B cell (primary cell): Measurements from ENCODE around the gene LSM14A.

Source experiments
- EZH2 ChIP-seq: IDR thresholded peaks from 2 replicates; pipeline ENCODE4 v1.6.1; 2012; ENCODE audit warnings: borderline replicate concordance, low read depth, mild to moderate bottlenecking, moderate library complexity, low read length; ENCODE audit not compliant: insufficient read depth, poor library complexity, severe bottlenecking
- TF ChIP-seq, protein P1 (sequence below): fragments of 200-600 bp; IDR thresholded peaks from one replicate; pipeline ENCODE4 v1.8.0; 2022; ENCODE audit warnings: antibody characterized with exemption, mild to moderate bottlenecking

DNA sequence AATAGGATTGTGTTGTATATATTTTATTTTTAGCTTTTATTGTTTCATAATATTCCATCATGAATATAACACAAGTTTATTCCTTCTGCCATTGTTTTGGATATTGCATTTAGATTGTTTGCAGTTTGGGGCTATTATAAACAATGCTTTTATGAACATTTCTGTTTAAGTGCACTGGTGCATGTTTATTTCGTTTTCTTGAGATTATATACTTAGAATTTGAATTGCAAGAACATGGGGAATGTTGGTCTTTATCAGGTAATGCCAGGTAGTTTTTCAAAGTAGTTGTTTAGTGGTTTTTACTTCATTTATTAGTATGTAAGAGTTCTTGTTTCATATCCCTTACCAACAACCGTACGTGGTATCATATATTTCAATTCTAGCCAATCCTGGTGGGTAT lies 4.3 kb downstream of the LSM14A start:
- TF ChIP-seq, protein P1, sequence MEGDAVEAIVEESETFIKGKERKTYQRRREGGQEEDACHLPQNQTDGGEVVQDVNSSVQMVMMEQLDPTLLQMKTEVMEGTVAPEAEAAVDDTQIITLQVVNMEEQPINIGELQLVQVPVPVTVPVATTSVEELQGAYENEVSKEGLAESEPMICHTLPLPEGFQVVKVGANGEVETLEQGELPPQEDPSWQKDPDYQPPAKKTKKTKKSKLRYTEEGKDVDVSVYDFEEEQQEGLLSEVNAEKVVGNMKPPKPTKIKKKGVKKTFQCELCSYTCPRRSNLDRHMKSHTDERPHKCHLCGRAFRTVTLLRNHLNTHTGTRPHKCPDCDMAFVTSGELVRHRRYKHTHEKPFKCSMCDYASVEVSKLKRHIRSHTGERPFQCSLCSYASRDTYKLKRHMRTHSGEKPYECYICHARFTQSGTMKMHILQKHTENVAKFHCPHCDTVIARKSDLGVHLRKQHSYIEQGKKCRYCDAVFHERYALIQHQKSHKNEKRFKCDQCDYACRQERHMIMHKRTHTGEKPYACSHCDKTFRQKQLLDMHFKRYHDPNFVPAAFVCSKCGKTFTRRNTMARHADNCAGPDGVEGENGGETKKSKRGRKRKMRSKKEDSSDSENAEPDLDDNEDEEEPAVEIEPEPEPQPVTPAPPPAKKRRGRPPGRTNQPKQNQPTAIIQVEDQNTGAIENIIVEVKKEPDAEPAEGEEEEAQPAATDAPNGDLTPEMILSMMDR, result no peak
- no peak for TF ChIP-seq EZH2
